C4-2B (cell line): Measurements from ENCODE around the gene XYLT1.

ENCODE experiments used
- ZFX ChIP-seq: fragments of 450-650 bp; IDR thresholded peaks from 2 replicates; pipeline ENCODE4 v1.6.1; 2017
- TF ChIP-seq, protein P1 (sequence below): fragments of 450-650 bp; conservative IDR thresholded peaks from 2 replicates; pipeline ENCODE4 v1.5.1; 2017; ENCODE audit warnings: mild to moderate bottlenecking

DNA sequence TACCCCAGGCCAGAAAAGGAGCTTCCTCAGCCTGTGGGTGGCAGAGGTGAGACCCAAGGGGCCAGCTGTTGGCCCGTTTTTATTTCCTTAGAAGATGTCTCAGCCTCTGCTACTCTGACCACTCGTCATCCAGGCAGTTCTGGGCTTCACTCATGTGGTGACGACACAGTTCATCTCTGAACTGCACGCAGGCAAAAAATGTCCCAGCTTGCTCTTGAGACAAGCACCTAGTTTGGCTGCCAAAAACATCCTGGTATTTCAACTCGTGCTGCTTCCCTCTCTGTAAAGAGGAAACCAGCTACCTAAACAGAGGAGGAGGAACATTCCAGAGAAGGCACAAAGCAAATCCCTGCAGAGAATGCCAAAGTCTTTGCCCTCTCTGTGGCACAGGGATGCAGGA lies 125.7 kb downstream of the XYLT1 start:
- TF ChIP-seq, protein P1, sequence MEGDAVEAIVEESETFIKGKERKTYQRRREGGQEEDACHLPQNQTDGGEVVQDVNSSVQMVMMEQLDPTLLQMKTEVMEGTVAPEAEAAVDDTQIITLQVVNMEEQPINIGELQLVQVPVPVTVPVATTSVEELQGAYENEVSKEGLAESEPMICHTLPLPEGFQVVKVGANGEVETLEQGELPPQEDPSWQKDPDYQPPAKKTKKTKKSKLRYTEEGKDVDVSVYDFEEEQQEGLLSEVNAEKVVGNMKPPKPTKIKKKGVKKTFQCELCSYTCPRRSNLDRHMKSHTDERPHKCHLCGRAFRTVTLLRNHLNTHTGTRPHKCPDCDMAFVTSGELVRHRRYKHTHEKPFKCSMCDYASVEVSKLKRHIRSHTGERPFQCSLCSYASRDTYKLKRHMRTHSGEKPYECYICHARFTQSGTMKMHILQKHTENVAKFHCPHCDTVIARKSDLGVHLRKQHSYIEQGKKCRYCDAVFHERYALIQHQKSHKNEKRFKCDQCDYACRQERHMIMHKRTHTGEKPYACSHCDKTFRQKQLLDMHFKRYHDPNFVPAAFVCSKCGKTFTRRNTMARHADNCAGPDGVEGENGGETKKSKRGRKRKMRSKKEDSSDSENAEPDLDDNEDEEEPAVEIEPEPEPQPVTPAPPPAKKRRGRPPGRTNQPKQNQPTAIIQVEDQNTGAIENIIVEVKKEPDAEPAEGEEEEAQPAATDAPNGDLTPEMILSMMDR, result no peak
- TF ChIP-seq ZFX, result no peak
